KOPT-K1 (cell line): ENCODE results near the gene CD247.

Experiments
- H3K27ac ChIP-seq: fragments of 200-600 bp; sonication (generic); 2 replicates; pipeline ENCODE4 v1.5.1; 2016; ENCODE audit warnings: antibody characterized with exemption, mild to moderate bottlenecking, low read depth, low read length; ENCODE audit not compliant: poor library complexity, severe bottlenecking
- H3K36me3 ChIP-seq: fragments of 200-600 bp; sonication (generic); 2 replicates; pipeline ENCODE4 v1.5.1; 2017; ENCODE audit warnings: antibody characterized with exemption, mild to moderate bottlenecking, low read length, moderate library complexity; ENCODE audit not compliant: insufficient read depth
- H3K9me3 ChIP-seq: fragments of 200-600 bp; sonication (generic); 2 replicates; pipeline ENCODE4 v1.5.1; 2017; ENCODE audit warnings: antibody characterized with exemption, low read length, mild to moderate bottlenecking; ENCODE audit not compliant: insufficient read depth, poor library complexity, severe bottlenecking

The CD247 gene

DNA sequence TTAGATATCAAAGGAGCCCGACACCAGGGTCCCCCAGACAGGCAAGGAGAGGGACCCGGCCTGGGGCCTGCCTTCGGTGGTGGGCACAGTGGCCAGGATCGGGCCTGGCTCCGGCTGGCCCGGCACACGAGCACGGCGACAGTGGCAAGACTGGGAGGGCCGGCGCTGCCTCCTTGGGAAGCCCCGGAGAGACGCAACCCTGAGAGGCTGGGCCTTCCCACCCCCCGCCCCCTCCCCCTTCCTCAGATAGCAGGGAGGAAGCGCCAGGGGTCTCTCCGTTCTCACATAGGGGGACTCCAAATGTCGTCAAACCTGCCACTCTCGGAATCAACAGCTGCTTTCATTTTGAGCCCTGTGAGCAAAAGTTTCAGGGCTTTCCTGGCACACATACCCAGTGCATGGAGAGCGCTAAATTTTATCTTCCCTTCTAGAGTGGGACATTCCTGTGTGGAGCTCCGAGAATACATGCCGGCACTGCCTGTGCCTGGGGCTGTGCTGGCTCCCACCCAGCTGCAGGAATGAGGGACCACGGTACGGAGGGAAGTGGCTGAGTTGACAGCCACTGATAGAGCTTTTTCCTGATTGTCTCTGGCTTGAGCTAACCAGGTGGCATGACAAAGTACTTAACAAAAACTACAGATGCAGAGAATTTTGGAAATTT is 62.4 kb downstream of the CD247 start:
- H3K9me3 ChIP-seq = no peaks in the 10 kb centered on the region

DNA sequence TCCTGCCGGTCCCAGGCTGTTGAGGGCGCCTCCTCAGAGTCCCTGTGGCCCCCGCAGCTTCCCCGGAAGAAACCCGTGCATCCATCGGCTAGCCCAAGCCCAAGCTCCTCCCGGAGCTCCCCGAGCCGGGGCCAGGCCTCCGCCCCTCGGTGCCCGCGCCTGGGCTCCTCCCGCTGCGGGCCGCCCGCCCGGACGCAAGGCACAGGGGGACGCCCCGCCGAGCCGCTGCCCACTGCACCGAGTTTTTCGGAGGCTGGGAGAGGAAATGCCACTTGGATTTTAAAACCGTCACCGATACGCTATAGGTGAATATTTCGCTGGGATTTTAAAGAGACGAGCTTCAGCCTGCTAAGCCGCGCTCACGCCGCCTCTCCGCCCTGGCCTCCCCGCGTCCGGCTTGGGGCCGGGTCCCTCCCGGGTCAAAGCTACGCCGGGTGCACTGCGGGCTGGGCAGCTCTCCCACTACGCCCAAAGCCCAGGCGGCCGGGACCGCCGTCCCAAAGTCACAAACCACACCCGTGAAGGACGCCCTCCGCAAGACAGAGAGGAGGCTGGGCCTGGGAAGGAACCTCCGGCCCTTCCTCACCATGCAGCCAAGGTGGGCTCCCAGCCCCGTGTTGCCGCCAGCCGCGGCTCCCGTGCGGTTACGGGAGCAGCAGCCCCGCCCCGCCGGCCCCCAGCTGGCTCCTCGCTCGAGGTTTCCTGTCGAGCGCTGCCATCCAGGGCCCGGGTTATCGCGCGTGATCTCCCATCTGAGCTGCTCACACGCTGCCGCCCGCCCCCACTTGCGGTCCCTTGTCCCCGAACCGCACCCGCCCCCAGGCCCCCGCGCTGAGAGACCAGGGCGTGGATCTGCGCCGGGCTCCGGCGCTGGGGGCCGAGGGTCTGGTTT is 63.2 kb downstream of the CD247 start:
- no peaks in the 10 kb centered on the region for H3K9me3 ChIP-seq
- peak overlapping the region; percentile 84 for H3K27ac ChIP-seq
- peaks cover 60% of the 10 kb centered on the region for H3K36me3 ChIP-seq

More for the DNA sequence above, 62.4 kb downstream of the CD247 start:
- peaks cover 64% of the 10 kb centered on the region for H3K36me3 ChIP-seq
- peak overlapping the region; percentile 84 for H3K27ac ChIP-seq

DNA sequence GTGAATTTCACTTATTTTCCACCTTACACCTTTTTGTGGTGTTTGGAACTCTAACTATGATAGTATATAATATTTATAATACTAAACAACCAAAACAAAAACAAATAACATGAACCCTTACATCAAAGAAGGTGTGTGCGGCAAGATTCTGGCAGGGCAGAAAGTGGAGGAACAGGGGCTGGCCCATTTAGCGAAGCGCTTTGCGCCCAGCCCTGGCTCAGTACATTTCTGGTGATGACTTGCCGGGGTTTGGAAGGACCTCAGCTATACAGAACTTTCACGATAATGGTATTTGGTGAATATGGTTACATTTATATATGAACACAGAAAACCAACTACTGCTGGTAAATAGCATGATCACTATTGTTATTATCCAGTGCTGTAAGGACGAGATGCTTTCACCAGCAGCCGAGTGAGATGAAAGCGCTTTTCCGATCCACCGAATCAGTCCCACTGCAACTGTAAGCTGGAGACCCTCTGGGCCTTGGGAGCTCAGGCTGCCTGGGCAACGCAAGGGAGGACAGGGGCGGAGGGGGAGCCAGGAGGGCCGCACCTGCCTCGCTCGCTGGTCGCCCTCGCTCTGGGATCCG is 63.9 kb downstream of the CD247 start:
- H3K9me3 ChIP-seq = no peaks in the 10 kb centered on the region
- H3K27ac ChIP-seq = peak overlapping the region; percentile 84
- H3K36me3 ChIP-seq = peaks cover 56% of the 10 kb centered on the region

DNA sequence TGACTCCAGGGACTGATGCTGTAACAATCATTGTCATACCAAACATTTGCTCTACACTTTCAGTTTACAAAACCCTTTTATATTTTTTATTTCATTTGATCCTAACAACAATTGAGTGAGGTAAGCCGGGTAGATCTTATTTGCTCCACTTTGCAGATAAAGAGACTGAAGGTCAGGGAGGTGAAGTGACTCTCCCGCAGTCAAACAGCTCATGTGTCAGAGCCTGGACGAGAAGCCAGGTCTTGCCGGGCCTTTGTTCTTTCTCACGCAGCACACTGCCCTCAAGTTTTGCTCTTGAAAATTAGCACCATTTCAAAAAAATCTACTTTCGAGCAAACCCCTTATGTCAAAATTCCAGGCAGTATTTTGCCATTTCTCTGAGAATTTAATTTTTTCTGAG is 65.2 kb downstream of the CD247 start:
- peak overlapping the region; percentile 28 for H3K27ac ChIP-seq
- no peaks in the 10 kb centered on the region for H3K9me3 ChIP-seq
- peaks cover 44% of the 10 kb centered on the region for H3K36me3 ChIP-seq

DNA sequence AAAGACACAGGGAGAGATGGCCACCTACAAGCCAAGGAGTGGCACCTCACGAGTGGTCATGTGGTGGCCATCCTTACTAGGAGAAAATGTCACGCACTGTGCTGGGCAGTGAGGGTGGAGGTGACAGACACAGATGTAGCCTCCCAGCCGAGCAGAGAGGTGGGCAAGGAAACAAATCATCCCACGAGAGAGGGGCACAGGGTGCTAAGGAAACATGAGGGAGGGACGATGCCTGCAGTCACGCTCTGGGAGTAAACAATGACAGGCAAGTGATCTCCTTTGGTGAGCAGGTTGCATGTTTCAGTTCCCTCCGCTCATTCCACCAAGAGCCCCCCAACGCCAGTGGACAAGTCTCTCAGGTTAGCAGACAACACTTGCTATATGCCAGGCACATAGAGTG is 65.8 kb downstream of the CD247 start:
- no peak overlapping the region for H3K27ac ChIP-seq
- no peaks in the 10 kb centered on the region for H3K9me3 ChIP-seq
- peaks cover 39% of the 10 kb centered on the region for H3K36me3 ChIP-seq

DNA sequence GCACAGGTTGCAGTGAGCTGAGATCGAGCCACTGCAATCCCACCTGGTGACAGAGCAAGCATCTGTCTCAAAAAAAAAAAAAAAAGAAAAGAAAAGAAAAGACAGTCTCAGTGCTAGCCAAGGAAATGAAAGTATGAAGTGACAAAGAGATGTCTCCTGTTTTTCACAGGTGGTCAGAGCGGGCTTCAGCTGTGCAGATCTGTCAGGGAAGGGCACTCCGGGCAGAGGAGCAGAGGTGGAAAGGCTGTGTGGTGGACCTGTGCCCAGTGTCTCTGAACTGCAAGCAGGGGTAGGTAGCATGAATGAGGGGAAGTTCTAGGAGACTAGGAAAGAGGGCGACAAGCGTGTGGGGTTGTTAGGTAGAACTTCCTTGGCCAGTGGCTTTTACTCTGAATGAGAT is 67.5 kb downstream of the CD247 start:
- Histone ChIP-seq H3K27ac (peak overlapping the region; percentile 57), H3K9me3 (no peaks in the 10 kb centered on the region), H3K36me3 (peaks cover 47% of the 10 kb centered on the region)

DNA sequence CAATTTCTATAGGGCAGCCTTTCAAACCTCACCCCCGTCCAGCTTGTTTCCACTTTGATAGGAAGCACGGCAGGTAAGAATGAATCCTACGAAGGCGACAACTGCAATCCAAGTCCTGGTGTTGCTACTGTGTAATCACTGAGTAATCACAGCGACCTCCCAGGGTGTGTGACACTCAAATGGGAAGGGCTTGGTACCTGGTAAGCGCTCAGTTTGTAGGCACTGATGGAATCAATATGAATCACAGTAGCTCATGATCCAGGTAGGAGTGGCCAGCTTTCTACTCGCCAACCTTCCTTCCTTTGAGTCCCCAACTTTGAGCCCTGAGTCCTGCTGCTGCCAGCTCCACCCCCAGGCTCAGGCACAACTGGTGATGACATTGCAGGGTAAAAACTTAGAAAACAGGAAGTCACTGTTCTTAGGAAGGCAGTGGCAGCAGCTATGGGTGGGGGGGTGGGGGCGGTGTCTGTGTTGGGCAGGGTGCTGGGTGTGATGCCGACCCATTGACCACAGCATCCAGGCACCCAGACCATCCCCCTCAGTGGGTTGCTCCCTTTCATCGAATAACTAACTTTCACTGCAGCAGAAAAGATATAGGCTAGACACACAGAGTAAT is 70.7 kb downstream of the CD247 start:
- H3K36me3 ChIP-seq = peaks cover 65% of the 10 kb centered on the region
- peak overlapping the region; percentile 46 for H3K27ac ChIP-seq
- no peaks in the 10 kb centered on the region for H3K9me3 ChIP-seq

DNA sequence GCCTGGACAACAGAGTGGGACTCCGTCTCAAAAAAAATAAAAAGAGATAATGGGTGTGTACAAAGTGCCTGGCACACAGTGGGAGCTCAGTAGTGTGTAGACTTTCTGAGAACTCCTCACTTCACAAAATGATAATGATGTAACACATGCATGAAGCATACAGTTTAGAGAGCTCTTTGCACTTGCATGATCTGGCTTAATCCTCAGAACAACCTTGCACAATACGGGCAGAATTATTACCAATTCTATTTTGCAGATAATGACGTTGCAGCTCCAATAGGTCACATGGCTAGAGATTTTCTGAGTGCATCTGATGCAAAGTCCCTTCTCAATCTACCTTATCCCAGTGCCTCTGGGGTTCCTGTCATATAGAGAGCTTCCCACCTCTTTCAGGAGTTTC is 71.4 kb downstream of the CD247 start:
- Histone ChIP-seq H3K9me3 (no peaks in the 10 kb centered on the region), H3K27ac (no peak overlapping the region)

DNA sequence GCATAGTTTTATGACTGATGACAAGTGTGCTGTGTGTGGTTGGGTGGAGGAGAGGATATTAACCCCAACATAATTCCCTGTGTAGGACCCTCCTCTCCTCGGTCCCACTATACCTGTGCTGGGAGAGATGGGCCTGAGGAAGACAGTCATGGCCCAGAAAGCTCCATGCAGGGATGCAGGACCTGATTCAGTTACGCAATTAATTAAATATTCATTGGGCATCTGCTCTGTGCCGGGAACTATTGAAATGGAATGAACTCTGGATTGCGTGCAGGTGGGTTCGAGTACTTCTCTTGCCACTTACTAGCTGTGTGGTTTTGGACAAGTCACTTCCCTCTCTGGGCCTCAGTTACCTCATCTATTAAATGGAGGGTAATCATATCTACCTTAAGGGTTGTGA is 74.6 kb downstream of the CD247 start:
- Histone ChIP-seq H3K9me3 (no peaks in the 10 kb centered on the region), H3K27ac (no peak overlapping the region), H3K36me3 (peaks cover 85% of the 10 kb centered on the region)

More for the DNA sequence above, 71.4 kb downstream of the CD247 start:
- H3K36me3 ChIP-seq = peaks cover 64% of the 10 kb centered on the region

DNA sequence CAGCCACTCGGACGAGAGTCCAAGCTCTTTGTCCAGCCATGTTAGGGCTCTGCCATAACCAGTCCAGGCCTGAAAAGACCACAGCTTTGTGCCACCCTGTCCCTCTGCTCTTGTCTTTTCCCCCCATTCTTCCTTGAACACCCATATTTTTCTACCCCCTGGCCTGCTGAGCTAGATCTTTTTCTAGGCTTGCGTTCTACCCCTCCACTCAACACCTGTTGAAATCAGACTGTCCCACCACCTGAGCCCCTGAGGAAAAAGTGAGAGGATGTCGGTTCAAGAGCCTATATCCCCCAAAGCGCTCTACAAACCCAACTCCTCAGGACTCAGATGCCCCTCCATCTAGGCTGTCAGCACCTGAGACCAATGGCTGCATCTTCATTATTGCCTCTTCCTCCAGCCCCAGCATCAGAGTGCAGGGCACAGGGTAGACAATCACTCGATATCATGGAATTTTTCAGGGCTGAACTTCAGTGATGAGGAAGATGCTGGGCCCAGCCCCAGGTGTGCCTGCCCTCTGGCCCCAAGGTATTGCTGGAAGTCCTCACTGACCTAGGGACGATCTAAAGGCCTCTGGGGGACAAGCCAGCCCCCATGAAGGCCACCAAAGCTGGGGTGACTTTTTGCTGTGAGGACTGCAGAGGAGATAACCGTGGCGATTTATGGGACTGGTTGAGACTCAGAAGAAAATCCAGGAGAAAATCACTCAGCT is 75.3 kb downstream of the CD247 start:
- Histone ChIP-seq H3K27ac (no peak overlapping the region), H3K36me3 (peaks cover 93% of the 10 kb centered on the region), H3K9me3 (no peaks in the 10 kb centered on the region)

DNA sequence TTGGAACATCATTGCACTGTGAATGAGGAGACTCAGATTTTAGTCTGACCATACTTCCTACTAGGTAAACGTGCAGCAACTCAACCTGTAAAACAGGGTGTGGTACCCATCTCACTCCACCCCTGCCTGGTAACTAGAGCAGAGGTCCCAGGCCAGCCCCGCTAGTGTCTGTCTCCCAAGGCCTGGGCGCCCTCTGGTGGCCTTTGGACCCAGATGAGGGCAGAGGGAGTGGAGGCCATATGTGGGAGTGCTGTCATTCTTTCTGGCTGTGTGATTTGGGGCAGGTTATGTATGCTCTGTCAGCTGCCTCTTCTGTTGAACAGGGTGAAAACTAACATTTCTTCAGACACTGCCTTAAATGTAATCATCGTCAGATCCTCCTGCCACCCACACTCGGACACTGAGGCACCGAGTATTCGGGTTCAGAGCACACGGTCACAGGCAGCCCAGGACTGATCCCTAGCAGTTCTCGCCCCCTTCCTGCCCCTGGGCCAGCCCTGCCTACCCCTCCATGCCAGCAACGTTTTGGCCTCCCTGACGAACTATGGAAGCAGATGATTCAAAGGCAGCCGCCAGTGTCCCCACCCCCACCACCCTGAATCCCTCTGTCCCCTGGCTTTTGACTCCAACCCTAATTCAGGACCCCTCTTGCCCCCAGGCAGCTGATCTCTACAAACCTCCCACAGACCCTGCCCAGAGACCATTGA is 76.0 kb downstream of the CD247 start:
- no peak overlapping the region for H3K27ac ChIP-seq
- no peaks in the 10 kb centered on the region for H3K9me3 ChIP-seq
- H3K36me3 ChIP-seq = peaks cover 96% of the 10 kb centered on the region

DNA sequence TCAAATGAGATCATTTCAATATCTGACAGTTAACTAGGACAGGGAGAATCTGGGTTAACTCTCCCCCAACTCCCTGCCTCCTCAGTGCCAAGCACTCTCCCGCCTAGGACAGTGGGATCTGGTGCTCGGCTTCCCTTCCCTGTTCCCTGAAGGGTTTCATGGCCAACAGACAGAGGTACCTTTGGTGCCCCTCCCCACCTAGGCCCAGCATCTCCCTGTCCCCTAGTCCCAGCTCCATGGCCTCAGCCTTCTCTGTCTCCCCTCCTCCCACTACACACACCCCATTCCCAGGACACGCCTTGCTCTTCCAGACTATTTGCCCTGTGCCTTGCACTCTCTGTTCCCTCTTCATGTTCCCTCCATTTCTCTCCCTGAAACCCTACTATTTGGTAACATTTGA is 77.1 kb downstream of the CD247 start:
- no peak overlapping the region for H3K27ac ChIP-seq
- no peaks in the 10 kb centered on the region for H3K9me3 ChIP-seq
- H3K36me3 ChIP-seq = peaks cover 97% of the 10 kb centered on the region

DNA sequence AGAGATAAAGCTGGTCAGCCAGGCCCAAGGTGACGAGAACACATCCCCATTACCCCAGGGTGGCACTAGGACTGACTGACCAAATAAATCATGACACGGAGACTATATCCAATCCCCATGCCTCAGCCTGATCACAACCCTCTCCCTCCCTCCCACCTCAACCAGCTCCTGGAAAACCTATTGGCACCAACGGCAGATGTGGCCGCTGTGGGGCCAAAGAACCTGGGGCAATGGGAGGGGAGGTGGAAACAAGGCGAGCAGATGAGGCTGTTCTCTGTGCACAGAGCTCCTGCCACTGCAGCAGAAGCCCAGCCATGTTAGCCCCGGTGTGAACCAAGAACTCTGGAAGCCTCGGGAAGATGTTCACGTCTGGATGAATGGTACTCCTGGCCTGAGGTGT is 77.6 kb downstream of the CD247 start:
- Histone ChIP-seq H3K9me3 (no peaks in the 10 kb centered on the region), H3K36me3 (peaks cover 97% of the 10 kb centered on the region), H3K27ac (no peak overlapping the region)

DNA sequence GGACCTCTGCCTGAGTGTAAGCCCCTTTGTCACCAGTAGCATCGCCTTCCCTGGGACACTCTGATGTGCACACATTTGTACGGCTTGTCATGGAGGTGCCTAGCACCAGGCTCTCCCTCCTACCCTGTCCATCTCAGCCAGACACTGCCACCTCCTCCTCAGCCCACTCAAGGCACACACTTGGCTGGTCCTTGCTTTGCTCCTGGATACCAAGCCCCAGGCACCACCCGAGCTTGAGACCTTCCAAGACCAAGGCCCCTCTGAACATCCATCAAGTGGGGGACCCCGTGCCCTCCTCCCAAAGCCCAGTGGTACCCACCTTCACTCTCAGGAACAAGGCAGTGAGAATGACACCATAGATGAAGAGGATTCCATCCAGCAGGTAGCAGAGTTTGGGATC is 78.0 kb downstream of the CD247 start:
- H3K9me3 ChIP-seq = no peaks in the 10 kb centered on the region
- H3K27ac ChIP-seq = no peak overlapping the region
- peaks cover 97% of the 10 kb centered on the region for H3K36me3 ChIP-seq
